Trophoblast cell (in vitro differentiated cells and primary cell): ENCODE results near the gene WDR5.
A peak's percentile ranks its signal among the peaks of the same experiment; 100 is the strongest.

Source experiments
- DNase-seq, 2 donors: peaks; one replicate each; pipeline ENCODE4 v3.0.0-alpha.2; 2016
- H2AFZ ChIP-seq: 2 replicates; pipeline ENCODE4 v1.6.1; 2013; ENCODE audit warnings: low read length, moderate library complexity, mild to moderate bottlenecking; ENCODE audit not compliant: insufficient read depth, poor library complexity
- H2AK5ac ChIP-seq: 2 replicates; pipeline ENCODE4 v1.6.1; 2013; ENCODE audit warnings: mild to moderate bottlenecking, low read length
- H2BK120ac ChIP-seq: 2 replicates; pipeline ENCODE4 v1.6.1; 2013; ENCODE audit warnings: low read length, mild to moderate bottlenecking, moderate library complexity; ENCODE audit not compliant: insufficient read depth, poor library complexity
- H2BK12ac ChIP-seq: 2 replicates; pipeline ENCODE4 v1.6.1; 2013; ENCODE audit warnings: mild to moderate bottlenecking, low read length, moderate library complexity
- H2BK5ac ChIP-seq: 2 replicates; pipeline ENCODE4 v1.6.1; 2013; ENCODE audit warnings: low read length, low read depth, moderate library complexity, mild to moderate bottlenecking; ENCODE audit not compliant: poor library complexity
- H3K14ac ChIP-seq: 2 replicates; pipeline ENCODE4 v1.6.1; 2013; ENCODE audit warnings: mild to moderate bottlenecking, low read length
- H3K18ac ChIP-seq: 2 replicates; pipeline ENCODE4 v1.6.1; 2013; ENCODE audit warnings: mild to moderate bottlenecking, low read length
- H3K23ac ChIP-seq: 2 replicates; pipeline ENCODE4 v1.6.1; 2013; ENCODE audit warnings: low read length
- H3K27ac ChIP-seq: 2 replicates; pipeline ENCODE4 v1.5.1; 2013; ENCODE audit warnings: low read depth, mild to moderate bottlenecking, inconsistent platforms, low read length, moderate library complexity
- H3K27me3 ChIP-seq: 2 replicates; pipeline ENCODE4 v1.6.1; 2013; ENCODE audit warnings: inconsistent platforms, mild to moderate bottlenecking, low read length, moderate library complexity; ENCODE audit not compliant: insufficient read depth
- H3K36me3 ChIP-seq, 2 experiments: 1 replicate in 1 of 2; 2 replicates in 1 of 2; pipeline ENCODE4 v1.6.1; 2013; ENCODE audit warnings: low read length in 2 of 2, mild to moderate bottlenecking in 2 of 2, moderate library complexity in 1 of 2; ENCODE audit not compliant: insufficient read depth in 2 of 2, control insufficient read depth in 1 of 2
- H3K4ac ChIP-seq: 2 replicates; pipeline ENCODE4 v1.6.1; 2013; ENCODE audit warnings: low read depth, mild to moderate bottlenecking, low read length, moderate library complexity
- H3K4me1 ChIP-seq, 2 experiments: 1 replicate in 1 of 2; 2 replicates in 1 of 2; pipeline ENCODE4 v1.6.1; 2013; ENCODE audit warnings: low read length in 2 of 2, mild to moderate bottlenecking in 2 of 2, moderate library complexity in 1 of 2; ENCODE audit not compliant: insufficient read depth in 2 of 2, control insufficient read depth in 1 of 2
- H3K4me2 ChIP-seq: 2 replicates; pipeline ENCODE4 v1.6.1; 2013; ENCODE audit warnings: inconsistent platforms, mild to moderate bottlenecking, low read length, moderate library complexity
- H3K4me3 ChIP-seq: 2 replicates; pipeline ENCODE4 v1.5.1; 2013; ENCODE audit warnings: mild to moderate bottlenecking, low read depth, low read length, inconsistent platforms
- H3K79me1 ChIP-seq: one replicate; pipeline ENCODE4 v1.6.1; 2013; ENCODE audit warnings: low read length
- H3K79me2 ChIP-seq: 2 replicates; pipeline ENCODE4 v1.6.1; 2013; ENCODE audit warnings: low read length, mild to moderate bottlenecking; ENCODE audit not compliant: control insufficient read depth, insufficient read depth, poor library complexity
- H3K9ac ChIP-seq: 2 replicates; pipeline ENCODE4 v1.6.1; 2013; ENCODE audit warnings: mild to moderate bottlenecking, low read length
- H3K9me3 ChIP-seq: 2 replicates; pipeline ENCODE4 v1.6.1; 2013; ENCODE audit warnings: low read depth, mild to moderate bottlenecking, control low read depth, inconsistent platforms, low read length; ENCODE audit not compliant: insufficient read depth
- H4K12ac ChIP-seq: 2 replicates; pipeline ENCODE4 v1.6.1; 2013; ENCODE audit warnings: low read depth, mild to moderate bottlenecking, low read length, moderate library complexity
- H4K8ac ChIP-seq: 2 replicates; pipeline ENCODE4 v1.6.1; 2013; ENCODE audit warnings: low read depth, mild to moderate bottlenecking, low read length, moderate library complexity
- H4K91ac ChIP-seq: one replicate; pipeline ENCODE4 v1.6.1; 2013; ENCODE audit warnings: low read depth, mild to moderate bottlenecking, low read length, moderate library complexity
- WGBS: extraction: QIAGEN DNeasy Blood & Tissue Kit; methylation state at CpG from one replicate; pipeline ENCODE4 v1.1.7; 2013; ENCODE audit warnings: missing lambda C conversion rate; ENCODE audit not compliant: insufficient read length, insufficient coverage; ENCODE audit errors: extremely low coverage; 5-methylcytosine and 5-hydroxymethylcytosine counted together

WDR5 gene

GRCh38 chr9:134166374-134166773 is 30.5 kb downstream of the WDR5 start:
- H3K27me3 ChIP-seq, result no peaks in the 10 kb centered on the region
- H3K79me1 ChIP-seq, result no peaks in the 10 kb centered on the region
- H2AK5ac ChIP-seq, result no peak overlapping the region
- no peak overlapping the region for H3K4me3 ChIP-seq
- H2BK5ac ChIP-seq, result no peak overlapping the region
- no peak overlapping the region for H2BK120ac ChIP-seq
- no peak overlapping the region for H4K8ac ChIP-seq
- no peaks in the 10 kb centered on the region for H3K79me2 ChIP-seq
- no peak overlapping the region for H3K27ac ChIP-seq
- peaks cover 3% of the 10 kb centered on the region for H3K9me3 ChIP-seq
- H4K12ac ChIP-seq, result no peak overlapping the region
- peaks cover 0 to 1% of the 10 kb centered on the region in 2 experiments for H3K36me3 ChIP-seq
- no peak overlapping the region for H2AFZ ChIP-seq
- no peak overlapping the region for H3K9ac ChIP-seq
- H3K14ac ChIP-seq, result no peak overlapping the region
- H3K18ac ChIP-seq, result no peak overlapping the region
- DNase-seq, result no peak
- H3K4ac ChIP-seq, result no peak overlapping the region
- no peak overlapping the region for H3K23ac ChIP-seq
- H3K4me1 ChIP-seq, result no peaks in the 10 kb centered on the region
- WGBS, result no CpG with 5 or more reads among the region's 13 CpGs
- H2BK12ac ChIP-seq, result no peak overlapping the region
- no peak overlapping the region for H3K4me2 ChIP-seq
- H4K91ac ChIP-seq, result no peak overlapping the region

- Histone ChIP-seq H3K27me3 (no peaks in the 10 kb centered on the region), H3K23ac (no peak overlapping the region), H2BK120ac (no peak overlapping the region), H2AFZ (no peak overlapping the region), H4K91ac (no peak overlapping the region), H4K12ac (no peak overlapping the region), H3K14ac (no peak overlapping the region), H3K4me1 (no peaks in the 10 kb centered on the region), H3K9ac (no peak overlapping the region), H2BK12ac (no peak overlapping the region), H3K79me2 (no peaks in the 10 kb centered on the region), H3K4me3 (no peak overlapping the region), H3K4ac (no peak overlapping the region), H3K9me3 (peaks cover 3% of the 10 kb centered on the region), H3K27ac (no peak overlapping the region), H3K4me2 (no peak overlapping the region), H3K79me1 (no peaks in the 10 kb centered on the region), H4K8ac (no peak overlapping the region), H3K18ac (no peak overlapping the region), H2BK5ac (no peak overlapping the region), H2AK5ac (no peak overlapping the region), H3K36me3 (no peaks in the 10 kb centered on the region)
- no CpG with 5 or more reads among the region's 4 CpGs for WGBS
- peak; percentile 11 to 19 for DNase-seq
Measured at GRCh38 chr9:134167530-134167931, 31.6 kb downstream of the WDR5 start.

GRCh38 chr9:134168757-134169550 is 33.1 kb downstream of the WDR5 start:
- Histone ChIP-seq H3K27ac (no peak overlapping the region), H2BK12ac (no peak overlapping the region), H3K4me3 (no peak overlapping the region), H3K4me1 (no peaks in the 10 kb centered on the region), H3K79me2 (no peaks in the 10 kb centered on the region), H3K36me3 (no peaks in the 10 kb centered on the region), H3K4ac (no peak overlapping the region), H3K9me3 (peaks cover 3% of the 10 kb centered on the region), H4K12ac (no peak overlapping the region), H3K27me3 (no peaks in the 10 kb centered on the region), H2BK5ac (no peak overlapping the region), H3K18ac (no peak overlapping the region), H3K9ac (no peak overlapping the region), H2AFZ (no peak overlapping the region), H3K4me2 (no peak overlapping the region), H4K91ac (no peak overlapping the region), H3K23ac (no peak overlapping the region), H2AK5ac (no peak overlapping the region), H3K79me1 (no peaks in the 10 kb centered on the region), H2BK120ac (no peak overlapping the region), H4K8ac (no peak overlapping the region), H3K14ac (no peak overlapping the region)
- WGBS, result no CpG with 5 or more reads among the region's 11 CpGs
- no peak for DNase-seq

GRCh38 chr9:134169724-134170401 is 34.0 kb downstream of the WDR5 start:
- no peak overlapping the region for H4K91ac ChIP-seq
- no peak overlapping the region for H4K12ac ChIP-seq
- no peak overlapping the region for H2BK12ac ChIP-seq
- no peaks in the 10 kb centered on the region for H3K36me3 ChIP-seq
- H2BK120ac ChIP-seq, result no peak overlapping the region
- no peak overlapping the region for H3K9ac ChIP-seq
- no peaks in the 10 kb centered on the region for H3K27me3 ChIP-seq
- no peak overlapping the region for H3K23ac ChIP-seq
- H3K14ac ChIP-seq, result no peak overlapping the region
- no peak for DNase-seq
- H3K4me3 ChIP-seq, result no peak overlapping the region
- no peaks in the 10 kb centered on the region for H3K79me1 ChIP-seq
- H3K4me1 ChIP-seq, result peaks cover 0 to 1% of the 10 kb centered on the region in 2 experiments
- no peak overlapping the region for H3K18ac ChIP-seq
- no CpG with 5 or more reads among the region's 24 CpGs for WGBS
- no peak overlapping the region for H2AK5ac ChIP-seq
- H3K79me2 ChIP-seq, result no peaks in the 10 kb centered on the region
- no peak overlapping the region for H3K4ac ChIP-seq
- H2BK5ac ChIP-seq, result no peak overlapping the region
- no peak overlapping the region for H2AFZ ChIP-seq
- no peak overlapping the region for H4K8ac ChIP-seq
- H3K27ac ChIP-seq, result no peak overlapping the region
- peaks cover 3% of the 10 kb centered on the region for H3K9me3 ChIP-seq
- H3K4me2 ChIP-seq, result no peak overlapping the region
